ENCODE data around the gene SMARCE1. TPM values are rescaled to one million over a fixed set of nuclear protein-coding genes. Genes with fewer than 3 reads are reported as not detected.
"Not testable (repeated sequence)": the region's sequence is repeated elsewhere in the genome, so short reads cannot be mapped to it uniquely, and the experiment has no call there.

The SMARCE1 gene
- total RNA-seq, 1 donor from 2014 or later = 93.1 TPM

DNA sequence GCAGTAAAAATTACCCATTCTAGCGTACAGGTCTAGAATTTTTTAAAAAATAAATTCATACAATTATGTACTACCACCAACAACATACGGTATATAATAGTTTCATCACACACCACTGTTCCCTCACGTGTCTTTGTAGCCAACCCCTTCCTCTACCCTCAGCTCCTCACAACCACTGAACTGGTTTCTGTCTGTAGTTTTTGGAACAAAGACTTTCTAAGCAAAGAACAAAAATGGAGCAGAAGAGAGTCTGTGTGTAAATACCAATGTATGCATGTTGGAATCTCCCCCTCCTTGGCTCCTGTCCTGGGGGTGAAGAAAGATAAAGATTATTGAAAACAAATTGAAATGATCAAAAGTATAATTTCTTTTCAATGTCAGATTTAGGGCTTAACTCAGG lies 50.5 kb downstream of the SMARCE1 start:
- Mint-ChIP-seq H3K9me3 (ENCODE audit: low read depth) (no peaks in the 10 kb centered on the region), H3K36me3 (ENCODE audit: low read depth) (no peaks in the 10 kb centered on the region), H3K27me3 (ENCODE audit: low read depth) (no peaks in the 10 kb centered on the region), H3K27ac (ENCODE audit: unreplicated experiment) (no peak overlapping the region), H3K4me3 (ENCODE audit: unreplicated experiment) (no peak overlapping the region), H3K4me1 (ENCODE audit: low read depth) (no peaks in the 10 kb centered on the region)
- TF ChIP-seq CTCF (IDR thresholded peaks at IDR 0.05) = no peak
- DNase-seq (ENCODE audit: low spot score) = no peak

GRCh38 chr17:40596261-40596919 lies 51.2 kb downstream of the SMARCE1 start:
- Mint-ChIP-seq H3K4me1 (ENCODE audit: low read depth) (no peaks in the 10 kb centered on the region), H3K27me3 (ENCODE audit: low read depth) (no peaks in the 10 kb centered on the region), H3K9me3 (ENCODE audit: low read depth) (no peaks in the 10 kb centered on the region), H3K27ac (ENCODE audit: unreplicated experiment) (no peak overlapping the region), H3K4me3 (ENCODE audit: unreplicated experiment) (no peak overlapping the region), H3K36me3 (ENCODE audit: low read depth) (no peaks in the 10 kb centered on the region)
- TF ChIP-seq CTCF (IDR thresholded peaks at IDR 0.05) = no peak
- no peak for DNase-seq (ENCODE audit: low spot score)

DNA sequence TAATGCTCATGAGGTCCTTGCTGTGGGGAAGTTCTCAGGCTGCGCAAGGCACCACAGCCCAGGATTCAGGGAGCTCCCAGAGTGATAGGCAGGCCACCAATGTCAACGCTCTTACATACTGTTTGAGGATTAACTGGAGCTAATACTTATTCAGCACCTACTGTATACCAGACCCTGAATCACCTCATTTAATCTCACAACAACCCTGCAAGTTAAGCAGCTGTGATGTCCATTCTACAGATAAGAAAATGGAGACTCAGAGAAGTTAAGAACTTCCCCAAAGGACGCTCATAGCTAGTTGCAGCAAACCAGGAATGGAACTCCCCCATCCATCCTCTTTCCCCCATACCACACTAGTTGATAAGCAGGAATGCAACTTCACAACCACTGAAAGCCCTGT lies 56.9 kb downstream of the SMARCE1 start:
- Mint-ChIP-seq H3K4me3 (ENCODE audit: unreplicated experiment) (no peak overlapping the region), H3K36me3 (ENCODE audit: low read depth) (peaks cover 3% of the 10 kb centered on the region), H3K4me1 (ENCODE audit: low read depth) (no peaks in the 10 kb centered on the region), H3K9me3 (ENCODE audit: low read depth) (peaks cover 12% of the 10 kb centered on the region), H3K27me3 (ENCODE audit: low read depth) (peaks cover 33% of the 10 kb centered on the region), H3K27ac (ENCODE audit: unreplicated experiment) (no peak overlapping the region)
- TF ChIP-seq CTCF (IDR thresholded peaks at IDR 0.05) = no peak
- no peak for DNase-seq (ENCODE audit: low spot score)

DNA sequence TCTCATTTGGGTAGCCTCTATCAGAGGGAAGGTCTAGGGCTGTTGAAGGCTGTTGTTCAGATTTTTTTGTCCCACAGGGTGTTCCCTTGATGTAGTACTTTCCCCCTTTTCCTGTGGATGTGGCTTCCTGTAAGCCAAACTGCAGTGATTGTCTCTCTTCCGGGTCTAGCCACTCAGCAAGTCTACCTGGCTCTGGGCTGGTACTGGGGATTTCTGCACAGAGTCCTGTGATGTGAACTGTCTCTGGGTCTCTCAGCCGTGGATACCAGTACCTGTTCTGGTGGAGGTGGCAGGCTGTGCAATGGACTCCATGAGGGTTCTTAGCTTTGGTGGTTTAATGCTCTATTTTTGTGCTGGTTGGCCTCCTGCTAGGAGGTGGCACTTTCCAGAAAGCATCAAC lies 59.1 kb downstream of the SMARCE1 start:
- H3K27ac Mint-ChIP-seq (ENCODE audit: unreplicated experiment) = no peak overlapping the region
- TF ChIP-seq CTCF (IDR thresholded peaks at IDR 0.05) = no peak
- H3K36me3 Mint-ChIP-seq (ENCODE audit: low read depth) = peaks cover 10% of the 10 kb centered on the region
- DNase-seq (ENCODE audit: low spot score) = no peak
- H3K4me1 Mint-ChIP-seq (ENCODE audit: low read depth) = no peaks in the 10 kb centered on the region
- H3K4me3 Mint-ChIP-seq (ENCODE audit: unreplicated experiment) = no peak overlapping the region
- H3K9me3 Mint-ChIP-seq (ENCODE audit: low read depth) = peaks cover 29% of the 10 kb centered on the region
- peaks cover 48% of the 10 kb centered on the region for H3K27me3 Mint-ChIP-seq (ENCODE audit: low read depth)

DNA sequence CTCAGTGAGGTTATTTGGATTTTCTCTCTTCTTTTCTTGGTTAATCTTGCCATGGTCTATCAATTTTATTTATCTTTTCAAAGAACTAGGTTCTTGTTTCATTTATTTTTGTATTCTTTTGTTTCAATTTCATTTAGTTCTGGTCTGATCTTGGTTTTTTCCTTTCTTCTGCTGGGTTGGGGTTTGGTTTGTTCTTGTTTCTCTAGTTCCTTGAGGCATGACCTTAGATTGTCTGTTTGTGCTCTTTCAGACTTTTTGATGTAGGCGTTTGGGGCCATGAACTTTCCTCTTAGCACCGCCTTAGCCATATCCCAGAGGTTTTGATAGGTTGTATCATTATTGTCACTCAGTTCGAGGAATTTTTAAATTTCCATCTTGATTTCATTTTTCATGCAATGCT lies 61.4 kb downstream of the SMARCE1 start:
- H3K9me3 Mint-ChIP-seq (ENCODE audit: low read depth) = peaks cover 30% of the 10 kb centered on the region
- H3K4me3 Mint-ChIP-seq (ENCODE audit: unreplicated experiment); DNase-seq (ENCODE audit: low spot score); H3K36me3 Mint-ChIP-seq (ENCODE audit: low read depth); H3K4me1 Mint-ChIP-seq (ENCODE audit: low read depth); H3K27ac Mint-ChIP-seq (ENCODE audit: unreplicated experiment): not testable (repeated sequence)
- peaks cover 58% of the 10 kb centered on the region for H3K27me3 Mint-ChIP-seq (ENCODE audit: low read depth)

- H3K4me3 Mint-ChIP-seq (ENCODE audit: unreplicated experiment); H3K36me3 Mint-ChIP-seq (ENCODE audit: low read depth); H3K27ac Mint-ChIP-seq (ENCODE audit: unreplicated experiment); DNase-seq (ENCODE audit: low spot score); H3K4me1 Mint-ChIP-seq (ENCODE audit: low read depth): not testable (repeated sequence)
- Mint-ChIP-seq H3K9me3 (ENCODE audit: low read depth) (peaks cover 30% of the 10 kb centered on the region), H3K27me3 (ENCODE audit: low read depth) (peaks cover 53% of the 10 kb centered on the region)
Observed at GRCh38 chr17:40584950-40585349, 62.7 kb downstream of the SMARCE1 start.
